Prostate gland (tissue), 2 donors: ENCODE results near the gene MTHFR. TPM values are rescaled to one million over a fixed set of nuclear protein-coding genes. Genes with fewer than 3 reads are reported as not detected.

ENCODE experiments used
- DNase-seq: peaks from one replicate; pipeline ENCODE4 v3.0.0-alpha.2; 2019; ENCODE audit warnings: low spot score
- H3K27ac ChIP-seq, 2 donors: fragments of 200-600 bp; sonication (generic); 2 replicates each; pipeline ENCODE4 v1.5.1; 2017 to 2019
- H3K27me3 ChIP-seq: fragments of 200-600 bp; sonication (generic); replicated peaks from 2 replicates; pipeline ENCODE4 v1.5.1; 2019; ENCODE audit not compliant: insufficient read depth
- H3K36me3 ChIP-seq, 2 donors: fragments of 200-600 bp; sonication (generic); 1 replicate in 1 of 2; 2 replicates in 1 of 2; pipeline versions ENCODE4 v1.5.1 to v1.8.1; 2017 to 2019
- H3K4me1 ChIP-seq: fragments of 200-600 bp; sonication (generic); replicated peaks from 2 replicates; pipeline ENCODE4 v1.5.1; 2019
- H3K4me3 ChIP-seq, 2 donors: fragments of 200-600 bp; sonication (generic); 2 replicates each; pipeline ENCODE4 v1.5.1; 2017 to 2019
- H3K9me3 ChIP-seq: fragments of 200-600 bp; sonication (generic); 2 replicates; pipeline ENCODE4 v1.5.1; 2017
- POLR2A ChIP-seq: fragments of 450-650 bp; IDR thresholded peaks from one replicate; pipeline ENCODE4 v1.6.1; 2016; ENCODE audit warnings: antibody characterized with exemption, mild to moderate bottlenecking
- POLR2AphosphoS5 ChIP-seq: sonication (generic); formaldehyde crosslinking; IDR thresholded peaks from one replicate; pipeline ENCODE4 v1.6.1; 2017; ENCODE audit warnings: antibody characterized with exemption
- WGBS: methylation state at CpG from one replicate; pipeline ENCODE4 v1.1.5; 2018; 5-methylcytosine and 5-hydroxymethylcytosine counted together
- intact Hi-C: fragments of 100-400 bp; cut with DNase I; formaldehyde crosslinking; loops from one replicate; pipeline ENCODE4 v1.14.2; 2022
- total RNA-seq, 2 donors: library from RNA; depleted of rRNA; stranded (reverse); fragments of >200 nt; gene quantifications; one replicate each; pipeline ENCODE4 v1.1.0, GENCODE V29; 2016
- TF ChIP-seq, protein P1 (sequence below), 4 experiments: fragments of 200-600 bp in 2 of 4; fragments of 450-650 bp in 2 of 4; sonication (generic) in 2 of 4; IDR thresholded peaks; 1 replicate in 3 of 4; 2 replicates in 1 of 4; pipeline ENCODE4 v1.5.1; 2016 to 2019; ENCODE audit warnings: antibody characterized with exemption in 4 of 4, mild to moderate bottlenecking in 2 of 4, moderate library complexity in 2 of 4

Gene MTHFR
- total RNA-seq, 2 donors from 2014 or later, result 27.6 to 75.0 TPM

DNA sequence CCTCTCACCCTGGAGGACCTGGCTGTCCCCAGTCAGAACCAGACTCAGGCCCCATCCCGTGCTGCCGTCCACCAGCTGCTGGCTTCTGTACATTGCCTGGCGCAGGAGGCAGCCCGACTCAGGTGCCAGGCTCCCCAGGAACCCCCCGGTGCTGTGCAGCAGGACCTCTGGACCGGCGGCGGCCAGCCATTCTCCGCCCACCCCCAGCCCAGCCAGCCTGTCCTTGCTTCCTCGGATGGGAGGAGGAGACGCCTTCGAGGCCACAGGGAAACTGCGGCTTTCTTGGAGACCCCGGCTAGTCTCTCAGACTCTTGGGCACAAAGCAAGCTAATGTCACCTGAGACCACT is 39.4 kb downstream of the MTHFR start:
- H3K36me3 ChIP-seq, result no peaks in the 10 kb centered on the region
- no peak overlapping the region for H3K27ac ChIP-seq
- H3K4me1 ChIP-seq, result no peaks in the 10 kb centered on the region
- TF ChIP-seq, protein P1, sequence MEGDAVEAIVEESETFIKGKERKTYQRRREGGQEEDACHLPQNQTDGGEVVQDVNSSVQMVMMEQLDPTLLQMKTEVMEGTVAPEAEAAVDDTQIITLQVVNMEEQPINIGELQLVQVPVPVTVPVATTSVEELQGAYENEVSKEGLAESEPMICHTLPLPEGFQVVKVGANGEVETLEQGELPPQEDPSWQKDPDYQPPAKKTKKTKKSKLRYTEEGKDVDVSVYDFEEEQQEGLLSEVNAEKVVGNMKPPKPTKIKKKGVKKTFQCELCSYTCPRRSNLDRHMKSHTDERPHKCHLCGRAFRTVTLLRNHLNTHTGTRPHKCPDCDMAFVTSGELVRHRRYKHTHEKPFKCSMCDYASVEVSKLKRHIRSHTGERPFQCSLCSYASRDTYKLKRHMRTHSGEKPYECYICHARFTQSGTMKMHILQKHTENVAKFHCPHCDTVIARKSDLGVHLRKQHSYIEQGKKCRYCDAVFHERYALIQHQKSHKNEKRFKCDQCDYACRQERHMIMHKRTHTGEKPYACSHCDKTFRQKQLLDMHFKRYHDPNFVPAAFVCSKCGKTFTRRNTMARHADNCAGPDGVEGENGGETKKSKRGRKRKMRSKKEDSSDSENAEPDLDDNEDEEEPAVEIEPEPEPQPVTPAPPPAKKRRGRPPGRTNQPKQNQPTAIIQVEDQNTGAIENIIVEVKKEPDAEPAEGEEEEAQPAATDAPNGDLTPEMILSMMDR (IDR thresholded peaks at IDR 0.05), result no peak
- no peak for TF ChIP-seq POLR2A
- H3K4me3 ChIP-seq, result no peak overlapping the region
- no peak for DNase-seq
- intact Hi-C loops, result no loop called here
- no peaks in the 10 kb centered on the region for H3K27me3 ChIP-seq
- no peaks in the 10 kb centered on the region for H3K9me3 ChIP-seq
- WGBS, result 71% methylated on average over 14 of the region's 14 CpGs

DNA sequence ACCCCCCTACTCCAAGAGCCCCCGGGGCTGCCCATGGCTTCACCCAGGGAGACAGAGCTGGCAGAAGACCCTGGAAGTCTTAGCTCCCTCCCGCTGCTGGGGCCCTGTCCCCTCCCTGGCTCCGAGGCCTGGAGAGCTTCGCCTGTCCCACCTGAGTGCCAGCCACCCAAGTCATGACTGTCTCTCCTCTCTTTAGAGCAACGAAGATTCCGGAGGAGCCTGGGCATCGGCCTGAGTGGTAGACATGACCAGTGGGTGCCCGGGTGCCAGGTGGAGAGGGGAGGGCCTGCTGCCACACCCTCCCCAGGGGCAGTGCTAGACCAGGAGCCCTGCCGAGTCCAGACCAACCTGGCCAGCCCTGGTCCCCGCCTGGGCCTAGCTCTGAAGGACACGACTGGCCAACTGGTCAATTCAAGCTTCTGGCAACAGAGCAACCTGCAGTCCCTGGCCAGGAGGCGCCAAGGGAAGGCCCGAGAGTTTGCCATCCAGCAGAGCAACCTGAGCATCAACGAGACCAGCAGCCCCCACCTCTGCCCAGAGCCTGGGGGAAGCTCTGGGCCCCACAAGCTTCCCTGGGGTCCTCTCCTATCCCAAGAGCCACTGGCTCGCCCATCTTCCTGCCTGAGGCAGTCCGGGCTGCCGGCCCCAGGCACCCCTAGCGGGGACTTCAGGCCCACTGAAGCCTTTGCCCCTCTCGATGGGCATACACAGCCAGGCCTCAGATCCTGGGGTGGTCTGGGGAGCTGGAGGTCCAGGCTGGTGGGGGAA is 39.9 kb downstream of the MTHFR start:
- TF ChIP-seq, protein P1 (IDR thresholded peaks at IDR 0.05), result no peak
- no peak for TF ChIP-seq POLR2AphosphoS5
- no peak for TF ChIP-seq POLR2A
- intact Hi-C loops, result no loop called here

DNA sequence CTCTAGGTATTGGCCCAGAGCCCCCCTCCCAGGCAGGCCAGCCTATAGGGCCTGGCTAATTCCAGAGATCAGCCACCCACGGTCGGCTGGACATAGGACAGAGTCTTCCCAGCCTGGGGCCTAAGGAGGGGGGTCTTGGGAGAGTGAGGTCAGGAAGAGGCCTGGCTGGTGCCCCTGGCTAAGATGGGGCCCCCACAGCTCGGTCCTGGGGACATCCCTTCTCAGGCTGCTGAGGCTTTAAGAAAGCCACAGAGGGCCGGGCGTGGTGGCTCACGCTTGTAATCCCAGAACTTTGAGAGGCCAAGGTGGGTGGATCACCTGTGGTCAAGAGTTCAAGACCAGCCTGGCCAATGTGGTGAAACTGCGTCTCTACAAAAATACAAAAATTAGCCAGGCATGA is 41.2 kb downstream of the MTHFR start:
- Histone ChIP-seq H3K27me3 (no peaks in the 10 kb centered on the region), H3K4me1 (no peaks in the 10 kb centered on the region), H3K27ac (no peak overlapping the region), H3K36me3 (no peaks in the 10 kb centered on the region), H3K4me3 (no peak overlapping the region), H3K9me3 (no peaks in the 10 kb centered on the region)
- WGBS, result 73% methylated on average over 7 of the region's 7 CpGs
- DNase-seq, result no peak
- TF ChIP-seq, protein P1 (IDR thresholded peaks at IDR 0.05), result no peak
- TF ChIP-seq POLR2A (no peak), POLR2AphosphoS5 (no peak)
- intact Hi-C loops, result no loop called here

More for the DNA sequence above, 39.9 kb downstream of the MTHFR start:
- Histone ChIP-seq H3K4me1 (no peaks in the 10 kb centered on the region), H3K36me3 (no peaks in the 10 kb centered on the region), H3K4me3 (no peak overlapping the region), H3K9me3 (no peaks in the 10 kb centered on the region), H3K27ac (no peak overlapping the region), H3K27me3 (no peaks in the 10 kb centered on the region)
- DNase-seq, result no peak
- WGBS, result 83% methylated on average over 19 of the region's 19 CpGs

DNA sequence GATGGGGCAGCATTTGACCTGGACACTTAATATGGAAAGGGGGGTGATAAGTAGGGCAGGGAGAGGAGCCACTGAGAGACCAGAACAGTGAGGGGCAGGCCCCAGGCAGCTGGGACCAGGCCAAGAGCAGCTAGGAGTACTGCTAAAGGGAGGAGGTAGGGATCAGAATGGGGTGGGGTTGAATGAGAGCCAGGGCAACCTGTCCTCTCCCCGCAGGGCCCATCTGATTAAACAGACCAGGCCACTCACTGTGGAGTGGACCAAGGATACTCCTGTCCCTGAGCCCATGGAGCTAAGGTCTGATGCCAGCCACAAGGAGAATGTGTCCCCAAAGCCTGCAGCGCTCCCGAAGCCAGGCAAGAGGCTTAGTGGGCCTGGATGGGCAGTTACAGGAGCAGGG is 41.6 kb downstream of the MTHFR start:
- no peak for DNase-seq
- Histone ChIP-seq H3K9me3 (no peaks in the 10 kb centered on the region), H3K27me3 (no peaks in the 10 kb centered on the region), H3K4me3 (no peak overlapping the region), H3K4me1 (no peaks in the 10 kb centered on the region), H3K36me3 (no peaks in the 10 kb centered on the region), H3K27ac (no peak overlapping the region)
- WGBS, result 67% methylated on average over 3 of the region's 3 CpGs
- intact Hi-C loops, result no loop called here
- TF ChIP-seq POLR2AphosphoS5 (no peak), POLR2A (no peak)
- TF ChIP-seq, protein P1 (IDR thresholded peaks at IDR 0.05), result no peak

DNA sequence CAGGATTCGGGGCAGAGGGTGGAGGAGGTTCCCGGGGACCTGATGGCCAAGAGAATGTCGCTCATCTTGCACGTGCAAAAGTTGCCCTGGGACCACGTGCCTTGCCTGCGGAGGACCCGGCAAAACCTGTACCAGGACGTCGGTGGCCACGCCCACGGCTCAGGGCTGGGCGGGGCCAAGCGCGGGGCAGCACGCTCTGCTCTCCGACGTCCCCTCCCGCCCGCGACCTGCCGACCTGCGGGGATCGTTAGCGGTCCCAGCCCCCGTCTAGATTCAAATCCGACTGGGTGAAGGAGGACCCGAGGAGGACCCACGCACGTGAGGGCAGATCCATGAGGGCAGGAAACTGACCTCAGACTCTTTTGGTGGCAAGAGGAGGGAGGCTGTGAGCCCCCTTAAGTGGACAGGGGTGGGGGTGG is 43.8 kb downstream of the MTHFR start, which contains the start of gene C1orf167:
Gene C1orf167 (plus strand): TSS at position 206 of the 419 bp plus-strand sequence. CDS start 2,208 bp downstream, outside the sequence.
- Histone ChIP-seq H3K4me3 (no peak within 1 kb of the TSS), H3K9me3 (no peaks in the 10 kb centered on the region), H3K27ac (no peak within 1 kb of the TSS), H3K36me3 (no peaks in the 10 kb centered on the region), H3K4me1 (no peaks in the 10 kb centered on the region), H3K27me3 (no peaks in the 10 kb centered on the region)
- WGBS, result 4% methylated on average over 26 of the region's 29 CpGs
- no peak for DNase-seq
- TF ChIP-seq POLR2A (no peak), POLR2AphosphoS5 (no peak)
- TF ChIP-seq, protein P1 (IDR thresholded peaks at IDR 0.05), result no peak
- intact Hi-C loops, result no loop called here
